Suprapubic skin (tissue), 4 donors: ENCODE measurements around the gene FANK1.

Source experiments
- POLR2A ChIP-seq, 2 donors: fragments of 450-650 bp; IDR thresholded peaks; one replicate each; pipeline ENCODE4 v1.6.1; 2017; ENCODE audit warnings: antibody characterized with exemption in 2 of 2, mild to moderate bottlenecking in 2 of 2, moderate library complexity in 2 of 2
- POLR2AphosphoS5 ChIP-seq, 3 donors: sonication (generic); formaldehyde crosslinking; IDR thresholded peaks; one replicate each; pipeline ENCODE4 v1.6.1; 2017; ENCODE audit warnings: antibody characterized with exemption in 3 of 3
- TF ChIP-seq, protein P1 (sequence below), 2 donors: fragments of 200-600 bp in 1 of 2; fragments of 450-650 bp in 1 of 2; sonication (generic) in 1 of 2; IDR thresholded peaks; one replicate each; pipeline ENCODE4 v1.5.1; 2016 to 2019; ENCODE audit warnings: antibody characterized with exemption in 2 of 2, mild to moderate bottlenecking in 1 of 2, moderate library complexity in 1 of 2

DNA sequence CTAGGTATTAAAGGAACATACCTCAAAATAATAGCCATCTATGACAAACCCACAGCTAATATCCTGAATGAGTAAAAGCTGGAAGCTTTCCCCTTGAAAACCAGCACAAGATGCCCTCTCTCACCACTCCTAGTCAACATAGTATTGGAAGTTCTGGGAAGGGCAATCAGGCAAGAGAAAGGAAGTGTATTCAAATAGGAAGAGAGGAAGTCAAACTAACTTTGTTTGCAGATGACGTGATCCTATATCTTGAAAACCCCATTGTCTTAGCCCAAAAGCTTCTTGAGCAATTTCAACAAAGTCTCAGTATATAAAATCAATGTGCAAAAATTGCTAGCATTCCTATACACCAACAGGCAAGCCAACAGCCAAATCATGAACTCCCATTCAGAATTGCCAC is 131.3 kb downstream of the FANK1 start:
- TF ChIP-seq POLR2AphosphoS5 (IDR thresholded peaks at IDR 0.05) (no peak), POLR2A (IDR thresholded peaks at IDR 0.05) (no peak)
- TF ChIP-seq, protein P1, sequence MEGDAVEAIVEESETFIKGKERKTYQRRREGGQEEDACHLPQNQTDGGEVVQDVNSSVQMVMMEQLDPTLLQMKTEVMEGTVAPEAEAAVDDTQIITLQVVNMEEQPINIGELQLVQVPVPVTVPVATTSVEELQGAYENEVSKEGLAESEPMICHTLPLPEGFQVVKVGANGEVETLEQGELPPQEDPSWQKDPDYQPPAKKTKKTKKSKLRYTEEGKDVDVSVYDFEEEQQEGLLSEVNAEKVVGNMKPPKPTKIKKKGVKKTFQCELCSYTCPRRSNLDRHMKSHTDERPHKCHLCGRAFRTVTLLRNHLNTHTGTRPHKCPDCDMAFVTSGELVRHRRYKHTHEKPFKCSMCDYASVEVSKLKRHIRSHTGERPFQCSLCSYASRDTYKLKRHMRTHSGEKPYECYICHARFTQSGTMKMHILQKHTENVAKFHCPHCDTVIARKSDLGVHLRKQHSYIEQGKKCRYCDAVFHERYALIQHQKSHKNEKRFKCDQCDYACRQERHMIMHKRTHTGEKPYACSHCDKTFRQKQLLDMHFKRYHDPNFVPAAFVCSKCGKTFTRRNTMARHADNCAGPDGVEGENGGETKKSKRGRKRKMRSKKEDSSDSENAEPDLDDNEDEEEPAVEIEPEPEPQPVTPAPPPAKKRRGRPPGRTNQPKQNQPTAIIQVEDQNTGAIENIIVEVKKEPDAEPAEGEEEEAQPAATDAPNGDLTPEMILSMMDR (IDR thresholded peaks at IDR 0.05), result no peak
